NCI-H2107 treated with DMSO at 0.1 percent for 48 hours (cell line): ENCODE data around the gene SLC18A2.

ENCODE experiments used
- DNase-seq: peaks from one replicate; lab custom pipeline; 2025; ENCODE audit not compliant: unreplicated experiment; lab: John Stamatoyannopoulos, UW

Gene SLC18A2

GRCh38 chr10:117237401-117237991 lies 3.4 kb upstream of the SLC18A2 start:
- DNase-seq: no peak

- DNase-seq: no peak
Measured at GRCh38 chr10:117239051-117239450, 1.9 kb upstream of the SLC18A2 start.

GRCh38 chr10:117239721-117240620 lies 943 bp upstream of the SLC18A2 start:
- DNase-seq: no peak

DNA sequence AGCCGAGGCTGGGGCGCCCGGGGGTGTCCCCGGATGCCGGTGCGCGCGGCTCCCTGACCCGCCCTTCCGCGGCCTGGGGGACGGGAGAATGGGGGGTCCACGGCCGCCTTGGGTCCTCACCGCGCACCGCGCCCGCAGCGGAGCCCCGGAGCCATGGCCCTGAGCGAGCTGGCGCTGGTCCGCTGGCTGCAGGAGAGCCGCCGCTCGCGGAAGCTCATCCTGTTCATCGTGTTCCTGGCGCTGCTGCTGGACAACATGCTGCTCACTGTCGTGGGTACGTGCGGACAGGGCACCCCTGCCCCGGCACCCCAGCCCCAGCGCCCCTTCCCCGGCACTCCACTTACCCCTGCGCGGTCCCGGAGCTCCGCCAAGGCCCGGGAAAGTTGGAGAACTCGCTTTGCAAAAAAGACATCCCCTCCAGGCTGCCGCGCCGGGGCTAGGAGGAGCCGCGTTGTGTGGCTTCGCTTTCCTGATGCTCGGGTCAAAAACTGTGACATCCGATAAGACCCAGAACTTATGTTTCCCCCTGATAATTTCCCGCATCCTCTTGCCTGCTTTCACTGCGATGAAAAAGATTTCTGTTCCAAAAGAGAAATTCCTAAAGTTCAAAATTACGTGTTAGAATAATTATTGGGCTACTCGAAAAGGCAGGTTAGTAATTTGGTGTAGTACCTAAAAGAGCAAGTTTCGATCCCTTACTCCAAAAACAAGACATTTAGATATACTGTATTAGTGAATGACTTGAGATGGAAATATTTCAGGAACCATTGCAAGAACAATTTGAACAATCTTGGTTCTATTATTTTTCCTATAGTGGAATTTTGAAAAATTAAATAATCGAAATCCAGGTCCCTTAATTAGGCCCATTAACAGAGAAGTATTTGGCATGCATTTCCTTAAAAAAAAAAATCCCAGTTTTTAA lies 888 bp downstream of the SLC18A2 start:
- DNase-seq: no peak

DNA sequence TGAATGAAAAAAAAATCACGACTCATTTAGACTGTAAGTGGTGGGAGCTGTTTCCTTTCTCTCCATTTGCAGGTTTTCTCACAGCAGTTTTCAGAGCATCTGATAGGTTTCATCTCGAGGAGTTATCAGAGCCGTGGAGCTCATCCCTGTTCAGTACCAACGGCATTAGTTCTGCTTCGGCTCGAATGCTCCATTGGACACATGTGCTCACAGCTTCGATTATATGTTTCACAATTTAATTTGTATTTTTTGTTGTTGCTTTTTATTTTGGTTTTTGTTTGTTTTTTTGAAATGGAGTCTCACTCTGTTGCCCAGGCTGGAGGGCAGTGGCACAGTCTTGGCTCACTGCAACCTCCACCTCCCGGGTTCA lies 1.5 kb downstream of the SLC18A2 start:
- no peak for DNase-seq

DNA sequence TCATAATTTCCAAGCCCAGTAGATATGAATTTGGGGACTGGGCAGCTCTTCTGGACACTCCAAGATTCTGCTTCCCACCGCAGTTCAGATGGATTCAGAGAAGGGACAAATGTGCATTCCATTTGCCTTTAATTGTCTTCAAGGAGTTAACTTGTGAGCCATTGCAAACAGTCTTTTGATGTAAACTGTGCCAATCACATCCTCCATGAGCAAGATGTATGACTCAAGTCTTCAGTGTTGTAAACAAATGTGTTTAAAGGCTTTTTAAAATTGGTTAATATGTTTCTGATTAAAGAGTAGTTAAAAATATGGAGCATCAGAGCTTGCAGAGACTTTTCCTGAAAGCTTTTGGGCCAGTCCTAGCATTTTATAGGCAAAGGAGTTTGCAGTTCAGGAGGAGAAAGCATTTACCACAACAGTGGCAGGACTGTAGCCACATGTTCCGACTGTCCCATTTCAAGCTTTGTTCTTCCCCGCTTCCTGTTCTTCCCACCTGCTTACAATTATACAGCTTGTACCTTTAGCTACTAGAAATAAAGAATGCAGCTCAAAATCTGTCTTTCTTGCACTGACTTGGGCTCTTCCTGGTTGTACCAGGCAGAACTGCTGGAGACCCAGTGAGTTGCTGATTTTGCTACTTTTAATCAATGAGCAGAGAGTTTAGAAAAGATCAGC lies 6.2 kb downstream of the SLC18A2 start:
- DNase-seq: no peak

- no peak for DNase-seq
Measured at GRCh38 chr10:117248750-117249465, 8.0 kb downstream of the SLC18A2 start.

DNA sequence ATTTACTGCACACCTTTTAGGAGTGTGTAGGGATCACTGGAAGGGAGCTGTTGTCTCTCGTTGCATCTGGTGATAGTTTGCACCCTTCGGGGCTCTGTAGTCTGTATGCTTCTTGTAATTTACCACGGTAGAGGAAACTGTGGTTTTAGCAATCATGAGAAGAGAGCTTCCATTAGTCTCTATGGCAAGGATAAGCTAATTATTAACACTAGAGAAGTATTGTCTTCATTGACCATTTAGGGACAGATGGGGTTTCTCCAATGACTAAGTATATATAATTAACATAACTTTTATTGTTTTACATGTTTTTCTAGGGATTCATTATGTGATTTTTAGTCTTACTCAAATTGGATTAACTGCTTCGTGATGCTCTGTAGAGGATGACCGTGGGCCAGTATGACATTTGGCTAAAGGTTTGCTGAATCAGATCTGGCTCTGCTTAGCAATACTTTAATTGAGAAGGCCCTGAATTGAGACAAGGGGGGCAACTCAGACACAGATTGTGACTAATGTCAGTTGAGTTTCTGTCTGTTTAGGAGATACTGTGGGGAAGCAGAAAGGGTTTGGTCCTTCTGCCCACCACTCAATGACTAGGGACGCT lies 8.7 kb downstream of the SLC18A2 start:
- no peak for DNase-seq

DNA sequence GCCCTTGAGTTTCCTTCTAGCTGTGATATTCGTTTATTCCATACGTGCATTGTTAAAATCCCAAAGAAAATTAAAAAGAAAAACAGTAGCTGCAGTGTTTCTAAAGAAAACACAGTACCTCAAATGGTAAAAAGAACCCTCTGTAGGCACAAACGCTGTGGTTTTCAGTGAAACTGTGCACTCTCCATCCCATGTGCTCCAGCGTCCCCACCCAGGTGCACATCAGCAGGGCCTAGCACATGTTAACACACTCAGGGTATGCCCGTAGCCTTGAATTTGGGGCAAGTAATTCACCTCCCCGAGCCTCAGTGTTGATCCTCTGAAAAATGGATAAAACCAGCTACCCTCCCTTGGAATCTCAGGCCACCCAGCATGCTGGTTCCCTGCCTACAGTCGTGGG lies 9.5 kb downstream of the SLC18A2 start:
- no peak for DNase-seq

DNA sequence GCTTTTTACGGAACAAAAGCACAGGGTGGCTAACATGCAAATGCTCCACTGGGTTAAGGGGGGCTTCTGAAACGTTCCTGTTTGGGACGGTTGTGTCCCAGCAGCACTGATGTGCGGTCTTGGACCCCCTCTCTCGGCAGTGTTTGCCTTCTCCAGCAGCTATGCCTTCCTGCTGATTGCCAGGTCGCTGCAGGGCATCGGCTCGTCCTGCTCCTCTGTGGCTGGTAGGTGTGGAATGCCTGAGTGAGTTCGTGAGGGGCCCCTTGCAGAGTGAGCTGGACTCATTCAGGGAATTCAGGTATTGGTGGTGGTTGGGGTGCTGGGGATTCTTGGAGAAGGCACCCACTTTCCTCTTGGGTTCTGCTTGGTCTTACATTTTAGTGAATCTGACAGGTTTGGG lies 13.0 kb downstream of the SLC18A2 start:
- DNase-seq: no peak

DNA sequence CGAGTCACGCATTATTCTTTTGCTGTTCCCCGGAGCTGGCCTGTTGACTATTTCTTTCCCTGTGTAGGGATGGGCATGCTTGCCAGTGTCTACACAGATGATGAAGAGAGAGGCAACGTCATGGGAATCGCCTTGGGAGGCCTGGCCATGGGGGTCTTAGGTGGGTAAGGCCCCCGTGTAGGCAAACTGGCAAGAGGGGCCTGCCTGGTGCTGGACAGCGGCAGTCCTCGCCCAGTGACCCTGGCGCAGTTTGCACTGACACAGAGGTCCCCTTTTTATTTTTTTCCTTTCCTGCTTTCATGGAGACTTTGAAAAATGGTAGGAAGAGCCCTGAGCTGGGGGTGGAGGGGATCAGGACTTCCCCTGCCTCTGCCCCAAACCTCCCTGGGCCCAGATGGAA lies 13.4 kb downstream of the SLC18A2 start:
- DNase-seq: no peak

GRCh38 chr10:117254774-117255735 lies 14.1 kb downstream of the SLC18A2 start:
- DNase-seq: no peak

DNA sequence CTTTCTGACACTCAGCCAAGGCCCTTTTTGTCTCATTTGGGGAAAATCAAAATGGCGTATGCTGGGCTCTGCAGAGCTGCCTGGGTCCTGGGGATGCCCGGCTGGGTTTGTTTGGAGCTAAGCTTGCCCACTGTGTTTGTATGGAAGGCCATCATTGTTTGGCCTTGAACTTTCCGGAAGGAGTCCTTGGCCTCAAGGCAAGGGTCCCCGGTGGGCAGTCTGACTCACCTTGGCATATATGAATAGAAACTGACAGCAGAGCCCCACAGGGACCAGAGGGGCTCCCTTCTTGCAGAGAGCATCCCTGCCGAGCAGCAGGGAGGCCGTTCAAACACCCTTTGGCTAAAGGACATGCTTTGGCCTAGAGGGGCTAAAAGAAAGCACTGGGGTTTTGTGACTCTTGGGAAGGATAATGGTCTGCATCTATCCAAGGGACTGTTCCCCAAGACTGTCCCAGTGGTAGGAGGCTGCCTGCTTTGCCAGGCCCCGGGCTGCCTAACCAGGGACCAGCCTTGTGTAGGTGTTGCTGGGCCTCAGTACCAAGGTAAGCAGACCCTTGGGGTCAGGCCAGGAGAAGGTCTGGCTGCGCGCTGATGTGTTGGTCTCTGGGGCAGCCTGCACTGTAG lies 15.0 kb downstream of the SLC18A2 start:
- no peak for DNase-seq

DNA sequence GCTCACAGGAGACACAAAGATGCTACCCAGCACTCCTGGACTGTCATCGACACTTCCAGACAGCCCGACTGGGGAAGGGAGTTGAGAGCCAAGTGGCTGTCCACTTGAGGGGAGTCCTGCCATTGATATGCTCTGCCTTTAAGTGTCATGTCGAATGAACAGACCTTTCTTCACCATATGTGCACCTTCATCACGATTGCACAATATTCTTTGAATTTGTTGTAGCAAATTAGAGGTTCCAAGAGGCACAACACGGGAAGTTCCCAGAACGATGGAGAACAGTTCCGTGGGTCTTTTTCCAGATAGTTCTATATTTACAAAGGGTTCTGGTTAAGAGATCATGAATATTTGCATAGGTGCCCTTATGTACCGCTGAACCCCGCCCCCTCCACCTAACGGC lies 16.0 kb downstream of the SLC18A2 start:
- no peak for DNase-seq

DNA sequence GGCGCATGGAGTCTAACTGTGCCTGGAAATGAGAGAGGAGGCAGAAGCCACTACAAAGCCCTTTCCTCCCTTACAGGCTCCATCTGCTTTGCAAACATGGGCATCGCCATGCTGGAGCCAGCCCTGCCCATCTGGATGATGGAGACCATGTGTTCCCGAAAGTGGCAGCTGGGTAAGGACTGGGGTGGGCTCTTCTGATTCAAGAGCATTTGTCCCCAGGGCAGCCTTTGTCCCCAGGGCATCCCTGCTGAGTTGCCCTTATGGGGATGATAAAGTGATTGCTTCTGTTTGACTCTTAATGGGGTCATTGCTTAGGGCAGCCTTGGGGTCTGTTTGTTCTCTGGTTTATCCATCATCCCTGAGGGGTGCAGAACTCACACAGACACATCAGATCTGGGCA lies 16.8 kb downstream of the SLC18A2 start:
- no peak for DNase-seq

- DNase-seq: no peak
Measured at GRCh38 chr10:117259279-117259678, 18.4 kb downstream of the SLC18A2 start.

GRCh38 chr10:117260084-117260483 lies 19.2 kb downstream of the SLC18A2 start:
- DNase-seq: no peak

DNA sequence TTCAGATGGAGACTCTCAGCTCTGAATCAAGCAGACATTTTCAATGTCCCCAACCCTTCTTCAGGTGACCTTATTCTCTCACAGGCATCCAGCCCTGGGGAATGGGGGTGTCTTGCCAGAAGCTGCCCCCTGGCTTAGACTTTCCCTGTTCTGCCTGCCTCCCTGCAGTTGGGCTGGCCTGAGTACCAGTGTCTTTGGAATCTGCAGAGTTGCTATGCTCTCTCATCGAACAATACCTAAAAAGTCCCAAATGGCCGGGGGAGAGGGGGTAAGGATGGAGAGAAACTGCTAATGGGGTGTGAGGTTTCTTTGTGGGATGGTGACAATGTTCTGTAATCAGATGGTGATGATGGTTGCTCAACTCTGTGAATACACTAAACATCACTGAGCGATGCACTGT lies 20.6 kb downstream of the SLC18A2 start:
- DNase-seq: no peak
